ENCODE data around the gene CDH6.

The CDH6 gene

DNA sequence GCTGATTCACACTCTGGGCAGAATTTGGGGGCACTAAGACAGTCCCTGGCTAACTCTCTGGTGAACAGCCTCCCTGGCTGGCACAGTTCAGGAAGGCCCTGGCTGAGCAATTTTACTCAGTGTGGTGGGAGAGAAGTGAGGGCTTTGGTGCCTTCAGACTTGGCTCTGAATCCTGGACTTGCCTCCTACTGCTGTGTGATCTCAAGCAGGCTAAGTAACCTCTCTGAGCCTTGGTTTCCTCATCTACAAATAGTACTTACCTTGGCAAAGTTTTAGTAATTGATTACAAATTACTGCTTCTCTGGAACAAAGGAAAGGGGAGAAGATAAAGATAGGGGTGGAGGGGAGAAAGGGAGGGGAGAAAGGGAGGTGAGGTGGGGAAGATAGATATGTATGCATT lies 184.7 kb downstream of the CDH6 start:
- H3K36me3 ChIP-seq (ENCODE audit: insufficient read depth, low read length), result no peaks in the 10 kb centered on the region
- no peaks in the 10 kb centered on the region for H3K79me2 ChIP-seq (ENCODE audit: insufficient read depth, low read length)
- no peak for DNase-seq
- no peaks in the 10 kb centered on the region for H4K20me1 ChIP-seq (ENCODE audit: insufficient read depth, low read length)
- H2AFZ ChIP-seq (ENCODE audit: low read depth, low read length), result no peak overlapping the region
- TF ChIP-seq EZH2 (IDR thresholded peaks at IDR 0.05; ENCODE audit: borderline replicate concordance, low read depth, low read length, severe bottlenecking), result no peak
- TF ChIP-seq, protein P1, sequence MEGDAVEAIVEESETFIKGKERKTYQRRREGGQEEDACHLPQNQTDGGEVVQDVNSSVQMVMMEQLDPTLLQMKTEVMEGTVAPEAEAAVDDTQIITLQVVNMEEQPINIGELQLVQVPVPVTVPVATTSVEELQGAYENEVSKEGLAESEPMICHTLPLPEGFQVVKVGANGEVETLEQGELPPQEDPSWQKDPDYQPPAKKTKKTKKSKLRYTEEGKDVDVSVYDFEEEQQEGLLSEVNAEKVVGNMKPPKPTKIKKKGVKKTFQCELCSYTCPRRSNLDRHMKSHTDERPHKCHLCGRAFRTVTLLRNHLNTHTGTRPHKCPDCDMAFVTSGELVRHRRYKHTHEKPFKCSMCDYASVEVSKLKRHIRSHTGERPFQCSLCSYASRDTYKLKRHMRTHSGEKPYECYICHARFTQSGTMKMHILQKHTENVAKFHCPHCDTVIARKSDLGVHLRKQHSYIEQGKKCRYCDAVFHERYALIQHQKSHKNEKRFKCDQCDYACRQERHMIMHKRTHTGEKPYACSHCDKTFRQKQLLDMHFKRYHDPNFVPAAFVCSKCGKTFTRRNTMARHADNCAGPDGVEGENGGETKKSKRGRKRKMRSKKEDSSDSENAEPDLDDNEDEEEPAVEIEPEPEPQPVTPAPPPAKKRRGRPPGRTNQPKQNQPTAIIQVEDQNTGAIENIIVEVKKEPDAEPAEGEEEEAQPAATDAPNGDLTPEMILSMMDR (IDR thresholded peaks at IDR 0.05; ENCODE audit: borderline replicate concordance, extremely low read depth, low read length, poor library complexity, severe bottlenecking), result no peak
- no peak overlapping the region for H3K4me3 ChIP-seq (ENCODE audit: low read depth in 1 of 2, low read length in 2 of 2)
- H3K4me2 ChIP-seq (ENCODE audit: insufficient read depth, low read length), result no peak overlapping the region
- no peaks in the 10 kb centered on the region for H3K9me3 ChIP-seq (ENCODE audit: insufficient read depth, low read length, severe bottlenecking)
- no peaks in the 10 kb centered on the region for H3K27me3 ChIP-seq (ENCODE audit: insufficient read depth, low read length, poor library complexity)
- ATAC-seq (ENCODE audit: insufficient read depth, low read depth), result no peak
- H3K27ac ChIP-seq (ENCODE audit: low read length), result no peak overlapping the region
- H3K9ac ChIP-seq (ENCODE audit: low read depth, low read length), result no peak overlapping the region
- H3K4me1 ChIP-seq (ENCODE audit: insufficient read depth, low read length), result no peaks in the 10 kb centered on the region

Data from DND-41 (cell line).